Measurements from ENCODE around the gene AADAC.

GRCh38 chr3:151800431-151800830, 13.5 kb upstream of the AADAC start:
- TF ChIP-seq EZH2 (IDR thresholded peaks at IDR 0.05; ENCODE audit: insufficient read depth, low read length) (no peak), CTCF (IDR thresholded peaks at IDR 0.05; ENCODE audit: insufficient read depth, low read depth, low read length) (no peak)
